OCI-LY3 (cell line): Measurements from ENCODE around the gene SIRPB2.

ENCODE experiments used
- H2AFZ ChIP-seq: fragments of 200-600, 300-600 bp; shearing (Covaris generic); 2 replicates; pipeline ENCODE4 v1.6.0; 2014; ENCODE audit warnings: antibody characterized with exemption, low read depth, low read length
- H3K27ac ChIP-seq: fragments of 200-600, 300-600 bp; sonication (generic); 2 replicates; pipeline ENCODE4 v1.5.1; 2014; ENCODE audit warnings: mild to moderate bottlenecking, low read length, moderate library complexity, mixed read lengths
- H3K27me3 ChIP-seq: fragments of 200-600, 300-600 bp; sonication (generic); 2 replicates; pipeline ENCODE4 v1.6.1; 2014; ENCODE audit warnings: low read depth, low read length, mixed read lengths
- H3K36me3 ChIP-seq: fragments of 200-600, 300-600 bp; sonication (generic); replicated peaks from 2 replicates; pipeline ENCODE3; 2014; ENCODE audit warnings: low read depth, low read length, mixed read lengths
- H3K4me1 ChIP-seq: fragments of 300-600, 200-600 bp; sonication (generic); 2 replicates; pipeline ENCODE4 v1.6.1; 2014; ENCODE audit warnings: low read length, mixed read lengths
- H3K4me2 ChIP-seq: fragments of 200-600, 300-600 bp; sonication (generic); 2 replicates; pipeline ENCODE4 v1.6.1; 2014; ENCODE audit warnings: low read length, mixed read lengths
- H3K4me3 ChIP-seq: fragments of 300-600, 200-600 bp; sonication (generic); 2 replicates; pipeline ENCODE4 v1.5.1; 2014; ENCODE audit warnings: antibody characterized with exemption, mild to moderate bottlenecking, low read length, moderate library complexity
- H3K79me2 ChIP-seq: fragments of 300-600, 200-600 bp; shearing (Covaris generic); 2 replicates; pipeline ENCODE4 v1.6.1; 2014; ENCODE audit warnings: mild to moderate bottlenecking, low read length, mixed read lengths
- H3K9ac ChIP-seq: fragments of 300-600, 200-600 bp; shearing (Covaris generic); 2 replicates; pipeline ENCODE4 v1.6.0; 2014; ENCODE audit warnings: mild to moderate bottlenecking, low read length, moderate library complexity
- H3K9me3 ChIP-seq: fragments of 200-600, 300-600 bp; shearing (Covaris generic); 2 replicates; pipeline ENCODE4 v1.6.1; 2014; ENCODE audit warnings: low read length, mixed read lengths; ENCODE audit not compliant: insufficient read depth
- H4K20me1 ChIP-seq: fragments of 200-600, 300-600 bp; sonication (generic); 2 replicates; pipeline ENCODE4 v1.6.1; 2016; ENCODE audit warnings: low read length, mixed read lengths; ENCODE audit not compliant: insufficient read depth
- EZH2phosphoT487 ChIP-seq: fragments of 200-600 bp; shearing (Covaris generic); IDR thresholded peaks from 2 replicates; pipeline ENCODE4 v1.6.1; 2018; ENCODE audit warnings: antibody characterized with exemption, mixed run types, low read depth
- TF ChIP-seq, protein P1 (sequence below): fragments of 200-600, 300-600 bp; sonication (generic); IDR thresholded peaks from 2 replicates; pipeline ENCODE4 v1.5.1; 2014; ENCODE audit warnings: antibody characterized with exemption, low read length, low read depth

The SIRPB2 gene

DNA sequence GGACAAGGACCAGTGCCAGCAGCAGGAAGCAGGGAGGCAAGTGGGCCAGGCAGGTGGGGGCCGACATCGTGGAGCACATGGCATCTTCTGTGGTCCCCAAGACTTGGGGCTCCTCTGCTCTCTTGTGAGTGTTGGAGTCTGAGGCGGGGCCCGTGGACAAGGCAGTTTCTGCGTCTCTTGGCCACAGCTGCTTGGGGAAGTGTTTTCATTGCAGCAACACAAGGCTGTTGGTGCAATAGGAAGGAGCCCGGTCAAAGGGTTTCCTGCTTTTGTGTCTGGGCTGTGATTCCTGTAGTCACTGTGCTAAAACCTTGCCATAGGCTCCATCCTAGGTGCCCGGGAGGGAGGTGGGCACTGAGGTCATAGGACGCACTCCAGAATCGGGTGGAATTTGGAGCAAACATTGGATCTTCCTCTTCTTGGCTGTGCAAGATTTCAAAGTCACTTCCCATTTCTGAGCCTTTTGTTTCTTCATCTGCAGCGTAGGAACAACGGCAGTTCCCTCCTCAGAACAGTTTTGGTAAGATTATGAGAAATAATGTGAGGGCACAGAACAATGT is at the start of gene SIRPB2:
Gene SIRPB2, minus strand, starts transcription at position 140 of the 560 bp plus-strand sequence. Its CDS starts 61 bp downstream, at position 79.
- H3K36me3 ChIP-seq = no peaks in the 10 kb centered on the region
- H4K20me1 ChIP-seq = no peaks in the 10 kb centered on the region
- no peaks in the 10 kb centered on the region; the same call in 1 of the 2 replicates for H3K9me3 ChIP-seq
- H2AFZ ChIP-seq = 0 out of 2 replicates have a peak within 1 kb of the TSS, but pooled peaks have one; percentile 8
- no peaks in the 10 kb centered on the region for H3K79me2 ChIP-seq
- H3K9ac ChIP-seq = peak within 1 kb of the TSS; percentile 12; the same call in 1 of the 2 replicates
- H3K27me3 ChIP-seq = peaks cover 24% of the 10 kb centered on the region
- H3K27ac ChIP-seq = peak within 1 kb of the TSS; percentile 52
- H3K4me2 ChIP-seq = peak within 1 kb of the TSS; percentile 65
- TF ChIP-seq, protein P1, sequence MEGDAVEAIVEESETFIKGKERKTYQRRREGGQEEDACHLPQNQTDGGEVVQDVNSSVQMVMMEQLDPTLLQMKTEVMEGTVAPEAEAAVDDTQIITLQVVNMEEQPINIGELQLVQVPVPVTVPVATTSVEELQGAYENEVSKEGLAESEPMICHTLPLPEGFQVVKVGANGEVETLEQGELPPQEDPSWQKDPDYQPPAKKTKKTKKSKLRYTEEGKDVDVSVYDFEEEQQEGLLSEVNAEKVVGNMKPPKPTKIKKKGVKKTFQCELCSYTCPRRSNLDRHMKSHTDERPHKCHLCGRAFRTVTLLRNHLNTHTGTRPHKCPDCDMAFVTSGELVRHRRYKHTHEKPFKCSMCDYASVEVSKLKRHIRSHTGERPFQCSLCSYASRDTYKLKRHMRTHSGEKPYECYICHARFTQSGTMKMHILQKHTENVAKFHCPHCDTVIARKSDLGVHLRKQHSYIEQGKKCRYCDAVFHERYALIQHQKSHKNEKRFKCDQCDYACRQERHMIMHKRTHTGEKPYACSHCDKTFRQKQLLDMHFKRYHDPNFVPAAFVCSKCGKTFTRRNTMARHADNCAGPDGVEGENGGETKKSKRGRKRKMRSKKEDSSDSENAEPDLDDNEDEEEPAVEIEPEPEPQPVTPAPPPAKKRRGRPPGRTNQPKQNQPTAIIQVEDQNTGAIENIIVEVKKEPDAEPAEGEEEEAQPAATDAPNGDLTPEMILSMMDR = no peak
- TF ChIP-seq EZH2phosphoT487 = no peak
- peaks cover 41% of the 10 kb centered on the region for H3K4me1 ChIP-seq
- peak within 1 kb of the TSS; percentile 12; the same call in 1 of the 2 replicates for H3K4me3 ChIP-seq

DNA sequence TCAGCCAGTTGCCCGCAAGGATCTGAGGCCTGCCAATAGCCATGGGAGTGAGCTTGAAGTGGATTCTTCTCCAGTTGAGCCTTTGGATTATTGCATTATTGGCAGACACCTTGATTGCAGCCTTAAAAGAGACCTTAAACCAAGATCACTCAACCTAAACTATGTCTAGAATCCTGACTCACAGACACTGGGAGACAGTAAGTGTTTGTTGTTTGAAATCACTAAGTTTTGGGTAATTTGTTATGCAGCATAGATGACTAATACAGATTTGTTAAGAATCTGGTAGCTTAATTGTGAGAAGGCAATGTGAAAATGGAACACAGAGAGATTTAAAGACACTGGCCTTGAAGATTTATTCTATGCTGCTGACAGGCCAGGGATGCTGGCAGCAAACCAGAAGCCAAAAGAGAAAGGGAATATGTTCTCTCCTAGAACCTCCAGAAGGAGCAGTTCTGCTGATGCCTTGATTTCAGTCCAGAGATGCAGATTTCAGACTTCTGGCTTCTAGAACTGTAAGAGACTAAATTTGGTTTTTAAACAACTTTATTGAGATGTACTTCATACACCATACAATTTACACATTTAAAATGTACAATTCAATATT is 48.7 kb upstream of the SIRPB2 start:
- Histone ChIP-seq H3K9ac (no peak overlapping the region), H3K27ac (no peak overlapping the region), H3K4me1 (peaks cover 40% of the 10 kb centered on the region), H4K20me1 (no peaks in the 10 kb centered on the region), H2AFZ (no peak overlapping the region), H3K4me2 (no peak overlapping the region), H3K79me2 (no peaks in the 10 kb centered on the region), H3K9me3 (no peaks in the 10 kb centered on the region), H3K36me3 (no peaks in the 10 kb centered on the region), H3K4me3 (no peak overlapping the region), H3K27me3 (no peaks in the 10 kb centered on the region)
- TF ChIP-seq, protein P1 = no peak
- no peak for TF ChIP-seq EZH2phosphoT487

DNA sequence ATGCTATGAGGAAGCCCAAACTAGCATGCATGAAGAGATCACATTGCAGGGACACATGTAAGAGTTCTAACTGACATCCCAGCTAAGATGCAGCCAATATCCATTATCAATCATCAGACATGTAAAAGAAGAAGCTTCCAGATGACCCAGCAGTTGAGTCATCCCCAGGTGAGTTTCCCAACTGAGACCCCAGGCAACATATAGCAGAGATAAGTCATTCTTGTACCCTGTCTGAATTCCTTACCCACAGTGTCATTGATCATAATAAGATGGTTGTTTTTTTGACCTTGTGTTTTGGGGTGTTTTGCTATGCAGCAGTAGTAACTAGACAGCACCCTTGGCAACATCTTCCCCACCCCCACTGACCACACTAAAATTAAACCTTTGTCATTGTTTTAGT is 47.4 kb upstream of the SIRPB2 start:
- H3K79me2 ChIP-seq = no peaks in the 10 kb centered on the region
- peak overlapping the region; percentile 76 for H3K4me2 ChIP-seq
- H2AFZ ChIP-seq = no peak overlapping the region
- H3K27ac ChIP-seq = no peak overlapping the region
- H3K4me3 ChIP-seq = no peak overlapping the region
- peaks cover 40% of the 10 kb centered on the region for H3K4me1 ChIP-seq
- no peaks in the 10 kb centered on the region for H3K36me3 ChIP-seq
- H3K9me3 ChIP-seq = no peaks in the 10 kb centered on the region
- no peak for TF ChIP-seq EZH2phosphoT487
- TF ChIP-seq, protein P1 = no peak
- H3K27me3 ChIP-seq = no peaks in the 10 kb centered on the region
- no peaks in the 10 kb centered on the region for H4K20me1 ChIP-seq
- no peak overlapping the region for H3K9ac ChIP-seq

DNA sequence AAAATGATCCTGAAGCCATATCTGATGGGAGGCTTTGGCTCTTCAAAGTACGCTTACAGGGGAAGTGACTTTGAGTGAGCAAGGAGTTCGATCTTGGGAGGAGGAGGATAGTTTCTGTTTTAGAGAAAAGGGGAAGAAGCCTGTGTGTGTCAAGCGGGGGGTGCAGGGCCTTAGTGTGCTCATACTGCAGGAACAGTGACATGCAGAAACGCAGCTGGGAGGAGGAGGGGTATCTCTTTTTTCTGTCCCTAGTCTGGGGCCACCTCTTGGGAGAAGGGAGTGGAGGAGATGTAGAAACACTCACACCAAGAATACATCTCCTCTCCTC is 46.5 kb upstream of the SIRPB2 start:
- Histone ChIP-seq H3K27me3 (no peaks in the 10 kb centered on the region), H3K4me2 (peak overlapping the region; percentile 76), H3K9ac (peak overlapping the region; percentile 57), H3K79me2 (no peaks in the 10 kb centered on the region), H3K9me3 (no peaks in the 10 kb centered on the region), H2AFZ (peak overlapping the region; percentile 31), H3K36me3 (no peaks in the 10 kb centered on the region), H3K27ac (peak overlapping the region; percentile 58), H3K4me1 (peaks cover 40% of the 10 kb centered on the region), H4K20me1 (no peaks in the 10 kb centered on the region), H3K4me3 (peak overlapping the region; percentile 59)
- TF ChIP-seq, protein P1 = no peak
- TF ChIP-seq EZH2phosphoT487 = no peak
